GM21619 (cell line): ENCODE results near the gene VPS37C.
"Not testable (repeated sequence)": the region's sequence is repeated elsewhere in the genome, so short reads cannot be mapped to it uniquely, and the experiment has no call there.

Source experiments
- ATAC-seq: cut with Tn5 transposase; IDR thresholded peaks from one replicate; pipeline ENCODE4 v1.9.1; 2021; ENCODE audit not compliant: unreplicated experiment

The VPS37C gene

GRCh38 chr11:61176446-61176845 is 15.2 kb upstream of the VPS37C start:
- no peak for ATAC-seq

GRCh38 chr11:61174949-61175348 is 13.7 kb upstream of the VPS37C start:
- no peak for ATAC-seq

- ATAC-seq: no peak
These were observed 13.0 kb upstream of the VPS37C start for GRCh38 chr11:61174273-61174672.

GRCh38 chr11:61173456-61173855 is 12.2 kb upstream of the VPS37C start:
- ATAC-seq: no peak

GRCh38 chr11:61172888-61173287 is 11.7 kb upstream of the VPS37C start:
- no peak for ATAC-seq

GRCh38 chr11:61172356-61172755 is 11.1 kb upstream of the VPS37C start:
- no peak for ATAC-seq

GRCh38 chr11:61171907-61172306 is 10.7 kb upstream of the VPS37C start:
- no peak for ATAC-seq

GRCh38 chr11:61170566-61170965 is 9.3 kb upstream of the VPS37C start:
- no peak for ATAC-seq

- no peak for ATAC-seq
These were observed 7.6 kb upstream of the VPS37C start for GRCh38 chr11:61168800-61169199.

GRCh38 chr11:61168042-61168688 is 6.9 kb upstream of the VPS37C start:
- no peak for ATAC-seq

- ATAC-seq: not testable (repeated sequence)
These were observed 5.1 kb upstream of the VPS37C start for GRCh38 chr11:61166331-61166730.

- not testable (repeated sequence) for ATAC-seq
These were observed 4.6 kb upstream of the VPS37C start for GRCh38 chr11:61165785-61166184.

GRCh38 chr11:61164606-61165424 is 3.6 kb upstream of the VPS37C start:
- ATAC-seq: no peak

- no peak for ATAC-seq
These were observed 2.7 kb upstream of the VPS37C start for GRCh38 chr11:61163714-61164605.

GRCh38 chr11:61163021-61163420 is 1.8 kb upstream of the VPS37C start:
- no peak for ATAC-seq

GRCh38 chr11:61162092-61162941 is 1.1 kb upstream of the VPS37C start:
- no peak for ATAC-seq

GRCh38 chr11:61160487-61161189 is 588 bp downstream of the VPS37C start:
- no peak for ATAC-seq

GRCh38 chr11:61158691-61159381 is 2.4 kb downstream of the VPS37C start:
- no peak for ATAC-seq

GRCh38 chr11:61157743-61158142 is 3.5 kb downstream of the VPS37C start:
- no peak for ATAC-seq
